GM18951 (cell line): ENCODE results near the gene PPM1H.

ENCODE experiments used
- POLR2A ChIP-seq: IDR thresholded peaks from 4 replicates; pipeline ENCODE4 v1.6.1; 2011; ENCODE audit warnings: mild to moderate bottlenecking; ENCODE audit not compliant: insufficient read length, insufficient read depth; ENCODE audit errors: extremely low read depth
- in situ Hi-C: fragments of 300-500 bp; cut with MboI; formaldehyde crosslinking; loops from one replicate; pipeline ENCODE4 v1.12.0; 2022; ENCODE audit warnings: low sequenced_read_pairs, mixed read lengths, inconsistent platforms; ENCODE audit not compliant: unreplicated experiment

Gene PPM1H

DNA sequence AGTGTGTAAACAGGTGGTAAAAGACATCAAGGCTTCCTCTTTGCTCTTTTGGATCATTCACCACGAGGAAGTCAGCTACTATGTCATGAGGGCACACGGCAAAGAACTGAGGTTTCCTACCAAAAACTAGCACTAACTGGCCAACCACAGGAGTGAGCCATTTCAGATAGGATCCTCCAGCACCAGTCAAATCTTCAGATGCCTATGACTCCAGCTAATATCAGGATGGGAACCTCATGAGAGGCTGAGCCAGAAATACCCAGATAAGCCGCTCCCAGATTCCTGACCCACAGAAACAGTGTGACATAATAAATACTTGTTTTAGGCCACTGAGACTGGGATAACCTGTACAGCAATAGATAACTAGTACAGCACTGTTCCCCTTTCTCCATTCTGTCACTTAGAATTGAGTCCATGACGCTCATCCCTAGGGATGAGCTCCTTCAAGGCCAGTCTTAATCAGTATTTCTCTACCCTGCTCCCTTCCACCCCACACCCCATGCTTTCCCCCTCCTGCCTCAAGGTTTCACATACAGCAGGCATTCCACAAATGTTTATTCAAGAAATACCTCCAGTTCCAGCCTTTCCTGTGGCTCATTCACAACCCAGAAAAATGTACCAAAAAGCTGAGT lies 68.4 kb downstream of the PPM1H start:
- in situ Hi-C loops = no loop called here
- no peak for TF ChIP-seq POLR2A

DNA sequence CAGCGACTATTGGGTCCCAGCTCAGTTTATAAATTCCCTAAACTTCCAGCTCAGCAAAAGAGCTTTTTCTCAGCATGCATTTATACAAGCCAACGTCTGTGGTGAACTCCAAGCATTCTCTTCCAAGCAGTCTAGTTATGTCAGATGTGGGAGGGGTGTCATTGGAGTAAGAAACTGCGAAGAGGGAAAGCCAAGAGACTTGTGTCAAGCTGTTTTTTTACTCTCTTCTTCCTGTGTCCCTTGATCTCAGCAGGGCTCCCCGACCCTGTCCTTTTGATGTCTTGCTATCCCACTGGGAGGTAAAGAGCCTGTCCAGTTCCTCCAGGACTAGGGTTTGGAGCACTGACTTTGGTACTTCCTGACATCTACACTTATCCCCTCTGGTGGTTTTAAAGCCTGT lies 69.0 kb downstream of the PPM1H start:
- TF ChIP-seq POLR2A = no peak
- in situ Hi-C loops = no loop called here

DNA sequence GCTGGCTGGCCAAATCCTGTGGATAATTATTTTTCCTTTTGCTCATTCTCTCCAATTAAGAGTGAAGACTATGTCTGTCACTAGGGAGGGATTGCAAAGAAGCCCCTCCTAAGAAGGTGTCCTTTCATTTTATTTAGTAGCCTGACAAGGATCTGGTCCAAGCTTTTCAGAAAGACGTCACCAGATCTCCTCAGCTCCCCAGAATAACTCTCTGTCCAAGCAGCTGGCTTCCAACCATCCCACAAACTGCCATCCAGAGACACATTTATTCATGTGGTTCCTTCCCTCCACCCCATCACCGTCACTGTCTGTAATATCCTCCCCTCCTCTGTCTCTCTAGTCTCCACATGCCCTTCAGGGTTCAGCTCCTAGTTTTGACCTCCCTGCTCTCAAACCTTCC lies 69.9 kb downstream of the PPM1H start:
- in situ Hi-C loops = no loop called here

DNA sequence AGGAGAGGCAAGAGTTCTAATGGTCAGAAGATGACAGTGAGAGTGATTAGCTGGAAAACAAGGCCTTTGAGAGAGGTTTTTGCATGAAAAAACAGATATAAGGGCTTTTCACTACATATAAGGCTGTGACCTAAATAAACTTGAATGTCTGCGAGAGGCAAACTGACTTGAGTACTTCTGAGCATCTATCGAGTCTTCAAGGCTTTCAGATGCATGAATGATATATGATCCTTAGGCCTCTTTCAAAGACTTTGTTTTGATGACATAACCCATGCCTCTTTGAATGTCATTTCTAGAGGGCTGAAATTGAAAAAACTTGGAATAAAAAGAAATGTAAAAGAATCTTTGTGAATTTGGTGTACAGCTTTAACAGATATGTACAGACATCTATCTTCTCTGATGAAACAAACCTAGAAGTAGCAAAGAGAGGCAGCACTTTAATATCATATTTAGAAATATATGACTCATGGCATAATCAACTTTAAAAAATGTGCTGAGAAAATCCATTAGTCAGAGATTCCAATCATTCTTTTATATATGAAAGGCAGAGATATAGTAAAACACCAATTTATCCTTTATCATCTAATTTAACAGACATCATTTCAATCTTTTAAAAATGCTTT lies 72.6 kb downstream of the PPM1H start:
- no peak for TF ChIP-seq POLR2A
- in situ Hi-C loops = no loop called here

More for the DNA sequence above, 69.9 kb downstream of the PPM1H start:
- no peak for TF ChIP-seq POLR2A

DNA sequence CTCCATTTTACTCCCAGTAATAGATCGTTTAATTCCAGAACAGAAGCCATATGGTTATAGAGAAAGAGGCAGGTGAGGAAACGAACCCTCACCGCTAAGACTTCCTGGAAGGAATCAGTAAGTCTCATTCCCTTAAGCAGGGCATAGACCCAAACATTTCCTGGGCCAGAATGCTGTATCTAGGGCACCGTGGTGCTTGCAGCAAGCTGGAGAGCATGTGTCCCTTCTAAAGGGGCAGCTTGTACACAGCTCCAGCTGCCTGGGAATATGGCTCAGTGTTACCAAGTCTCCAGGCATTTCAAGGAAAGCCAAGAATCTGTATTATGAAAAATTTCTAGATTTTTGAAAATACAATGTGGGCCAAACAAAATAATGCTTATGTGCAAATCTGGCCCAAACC lies 73.4 kb downstream of the PPM1H start:
- no peak for TF ChIP-seq POLR2A
- in situ Hi-C loops = no loop called here

DNA sequence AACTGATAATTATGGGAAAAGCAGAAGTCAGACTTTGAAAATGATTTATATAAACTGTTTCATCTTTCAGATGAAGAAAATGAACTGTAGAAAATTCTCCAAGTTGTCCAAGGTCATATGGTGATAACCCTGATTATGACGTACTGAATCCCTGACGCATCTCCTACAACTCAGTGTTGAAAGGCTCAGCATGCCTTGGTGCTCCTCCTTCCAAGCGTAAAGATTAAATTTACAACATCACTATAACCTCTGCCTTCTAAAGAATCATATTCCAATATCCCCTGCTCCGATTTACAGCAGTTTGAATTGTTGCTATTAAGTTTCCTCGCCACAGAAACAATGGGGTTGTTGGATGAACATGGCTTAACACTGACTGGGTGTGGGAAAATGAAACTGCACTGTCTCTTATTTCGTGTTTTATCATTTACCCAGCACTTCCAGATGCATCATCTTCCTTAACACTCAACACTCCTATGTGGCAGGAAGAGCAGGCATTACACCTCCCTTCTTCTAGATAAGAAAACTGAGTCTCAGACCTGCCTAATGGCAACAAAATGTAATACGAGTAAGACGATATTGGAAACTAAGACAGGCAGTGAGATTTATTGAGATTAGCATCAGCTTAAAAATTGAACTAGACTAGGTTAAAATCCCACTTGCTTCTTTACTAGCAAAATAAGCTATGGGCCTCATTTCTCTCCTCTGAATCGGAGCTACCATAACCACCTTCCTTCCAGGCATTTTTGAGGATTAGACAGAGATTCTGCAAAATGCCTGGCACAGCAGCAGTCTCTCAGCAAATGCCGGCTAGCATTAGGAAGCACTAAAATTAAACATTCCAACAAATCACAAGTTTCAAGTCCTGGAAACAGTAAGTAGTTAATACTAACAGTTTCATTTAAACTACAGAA lies 74.2 kb downstream of the PPM1H start:
- in situ Hi-C loops = no loop called here
- TF ChIP-seq POLR2A = no peak

DNA sequence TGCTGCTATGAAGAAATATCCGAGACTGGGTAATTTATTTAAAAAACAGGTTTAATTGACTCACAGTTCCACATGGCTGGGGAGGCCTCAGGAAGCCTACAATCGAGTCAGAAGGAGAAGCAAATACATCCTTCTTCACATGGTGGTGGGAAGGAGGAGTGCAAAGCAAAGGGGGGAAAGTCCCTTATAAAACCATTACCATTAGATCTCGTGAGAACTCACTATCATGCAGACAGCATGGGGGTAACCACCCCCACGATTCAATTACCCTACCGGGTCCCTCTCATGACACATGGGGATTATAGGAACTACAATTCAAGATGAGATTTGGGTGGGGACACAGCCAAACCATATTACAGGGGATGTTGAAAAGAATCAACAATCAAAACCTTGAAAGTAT lies 74.9 kb downstream of the PPM1H start:
- in situ Hi-C loops = no loop called here
- TF ChIP-seq POLR2A = no peak

DNA sequence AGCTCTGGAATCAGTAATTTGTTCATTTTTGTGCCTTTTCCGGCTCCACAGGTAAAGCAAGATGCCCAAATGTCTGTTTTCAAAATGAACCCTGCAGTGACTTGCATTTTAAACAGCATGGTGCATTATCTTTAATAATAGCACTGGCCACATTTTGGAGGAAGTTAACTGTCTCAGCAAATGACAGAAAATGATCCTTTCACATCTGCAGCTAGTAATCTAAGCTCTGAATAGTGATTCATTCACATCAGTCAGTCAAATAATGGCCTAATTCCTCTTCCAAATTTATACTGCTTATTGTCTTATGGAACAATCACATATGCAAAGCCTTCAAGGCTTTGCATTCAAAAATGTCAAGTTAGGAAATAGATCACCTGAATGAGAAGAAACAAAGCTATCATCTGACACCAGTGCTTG lies 75.6 kb downstream of the PPM1H start:
- TF ChIP-seq POLR2A = no peak
- in situ Hi-C loops = no loop called here

DNA sequence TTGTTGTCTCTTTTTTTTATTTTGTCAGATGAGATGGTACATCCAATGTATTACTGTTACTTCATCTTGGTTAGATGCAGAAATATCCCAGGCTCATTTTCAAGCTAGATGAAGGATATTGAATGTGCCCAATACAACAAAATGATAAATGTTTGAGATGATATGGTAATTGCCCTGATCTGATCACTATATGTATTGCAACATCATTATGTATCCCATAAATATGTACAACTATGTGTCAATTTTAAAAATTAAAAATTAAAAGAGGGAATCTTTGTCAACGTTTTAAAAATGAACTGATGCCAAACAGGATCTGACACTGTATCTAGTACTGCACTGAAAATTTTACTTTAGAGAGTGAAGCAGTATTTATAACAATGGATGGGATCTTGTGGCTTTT lies 78.5 kb downstream of the PPM1H start:
- in situ Hi-C loops = no loop called here
- no peak for TF ChIP-seq POLR2A

DNA sequence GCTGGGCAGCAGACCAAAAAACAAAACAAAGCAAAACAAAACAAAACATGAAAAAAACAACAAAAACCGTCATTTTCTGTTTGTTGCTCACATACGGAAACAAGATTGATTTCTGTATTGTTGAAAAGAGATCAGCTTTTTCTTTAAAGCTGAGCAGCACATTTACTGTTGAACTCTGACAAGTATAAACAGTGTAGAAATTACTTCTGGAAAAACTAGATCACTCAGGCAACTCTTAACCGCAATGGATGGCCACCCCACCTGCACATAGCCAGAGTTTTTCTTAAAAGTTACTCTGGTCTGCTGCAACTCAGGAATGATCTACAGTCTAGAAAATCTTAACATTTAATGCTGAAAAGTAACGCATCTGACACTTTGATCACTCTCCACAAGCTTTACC lies 80.9 kb downstream of the PPM1H start:
- TF ChIP-seq POLR2A = no peak
- in situ Hi-C loops = no loop called here

DNA sequence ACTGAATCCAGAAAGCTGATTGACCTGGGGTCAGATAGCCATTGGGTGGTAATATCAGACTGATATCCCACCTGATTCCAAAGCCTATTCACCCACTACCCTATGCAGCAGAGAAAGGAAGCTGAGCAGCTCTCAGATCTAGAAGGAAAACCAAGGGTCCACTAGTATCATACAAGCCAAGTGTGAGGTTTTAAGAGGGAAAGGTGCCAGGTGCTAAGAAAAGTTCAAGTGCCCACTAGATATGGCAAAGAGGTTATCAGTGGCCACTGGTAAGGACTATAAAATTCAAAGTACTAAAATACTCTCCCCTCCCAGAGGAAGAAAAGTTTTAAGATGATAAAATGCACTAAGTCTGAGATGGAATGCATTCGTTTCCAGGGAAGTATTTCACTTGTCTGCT lies 85.6 kb downstream of the PPM1H start:
- in situ Hi-C loops = no loop called here
- no peak for TF ChIP-seq POLR2A

DNA sequence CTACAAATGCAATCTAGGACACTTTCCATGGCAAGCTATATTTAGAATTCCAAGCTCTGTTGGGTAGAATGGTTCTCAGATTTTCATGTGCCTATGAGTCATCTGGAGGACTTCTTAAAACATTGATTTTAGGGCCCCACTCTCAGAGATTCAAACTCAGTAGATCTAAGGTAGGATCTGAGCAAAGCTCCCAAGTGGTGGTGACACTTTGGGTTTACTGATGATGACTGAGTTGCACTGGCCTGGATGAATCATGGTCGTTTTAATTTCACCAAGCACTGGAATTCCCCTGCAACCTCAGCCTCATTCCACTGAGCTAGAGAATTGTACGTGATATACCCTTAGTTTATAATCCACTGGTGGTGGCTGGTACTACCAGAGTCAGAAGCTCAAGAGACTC lies 86.5 kb downstream of the PPM1H start:
- TF ChIP-seq POLR2A = no peak

DNA sequence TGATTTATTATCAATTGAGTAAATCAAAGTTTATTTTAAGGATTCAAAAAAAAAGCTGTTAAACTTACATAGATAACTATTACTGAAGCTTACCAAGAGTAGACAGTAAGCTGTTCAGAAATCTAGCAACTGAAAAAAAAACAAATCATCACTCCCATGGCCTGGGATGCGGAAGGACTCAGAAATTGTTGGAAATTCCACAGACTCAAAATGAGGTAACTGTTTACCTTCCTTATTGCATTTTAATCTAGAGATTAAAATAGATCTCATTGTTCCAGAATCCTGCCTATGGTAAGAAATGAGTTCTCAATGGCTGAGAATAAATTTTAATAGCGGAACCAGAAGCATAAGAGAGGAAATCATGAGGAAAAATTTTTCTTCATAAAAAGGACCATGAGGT lies 87.2 kb downstream of the PPM1H start:
- TF ChIP-seq POLR2A = no peak

More for the DNA sequence above, 86.5 kb downstream of the PPM1H start:
- in situ Hi-C loops = no loop called here

More for the DNA sequence above, 87.2 kb downstream of the PPM1H start:
- in situ Hi-C loops = no loop called here
